ENCODE data around the gene COG5. TPM values are rescaled to one million over a fixed set of nuclear protein-coding genes. Genes with fewer than 3 reads are reported as not detected.

The COG5 gene
- total and polyA plus RNA-seq, 2 of the 8 experiments (the other 6 are each of a cell fraction or from before 2014, with no cell fraction given), result 10.5 to 28.1 TPM

DNA sequence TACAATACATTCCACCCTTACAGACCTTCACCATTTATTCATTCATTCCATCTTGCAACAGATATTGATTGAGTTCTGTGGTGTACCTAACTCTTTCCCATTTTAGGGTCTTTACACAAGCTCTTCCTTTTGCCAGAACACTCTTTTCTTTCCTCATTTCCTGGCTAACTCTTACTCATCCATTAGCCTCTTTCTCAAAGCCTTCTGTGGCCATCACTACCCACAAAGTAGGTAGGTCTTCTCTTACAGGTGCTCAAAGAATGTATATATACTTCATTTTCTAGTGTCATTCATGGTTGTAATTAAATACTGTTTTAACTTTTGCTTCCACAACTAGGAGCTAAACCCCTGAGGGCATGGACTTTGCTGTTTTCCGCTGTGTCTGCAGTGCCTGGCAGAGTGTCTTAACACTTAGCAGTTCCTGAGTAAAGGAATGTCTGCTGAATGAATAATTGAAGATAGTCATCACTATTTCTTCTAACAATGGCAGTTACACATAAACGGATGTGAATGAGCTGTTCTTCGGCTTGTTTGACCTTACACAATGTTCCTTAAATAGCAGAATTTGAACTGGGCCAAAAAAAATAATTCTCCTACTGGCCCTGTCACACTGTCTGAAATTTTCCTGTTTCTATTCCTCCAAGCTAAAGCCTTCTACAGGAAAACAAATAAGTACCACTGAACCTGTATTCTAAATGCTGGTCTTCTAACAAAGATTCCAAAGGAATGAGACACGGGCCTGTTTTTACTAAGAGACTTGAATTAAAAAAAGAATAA, 31.4 kb upstream of the COG5 start (continued):
- no peak for TF ChIP-seq POU5F1 (IDR thresholded peaks at IDR 0.05; ENCODE audit: low read depth, low read length)
- no peak for TF ChIP-seq CTBP2 (IDR thresholded peaks at IDR 0.05; ENCODE audit: borderline replicate concordance, insufficient read depth, insufficient read length, low read length)
- TF ChIP-seq EZH2 (IDR thresholded peaks at IDR 0.05; ENCODE audit: low read depth, low read length, severe bottlenecking), result no peak
